Upper lobe of left lung (tissue), 4 donors: ENCODE results near the gene TRIM56.

ENCODE experiments used
- CTCF ChIP-seq, 6 experiments: fragments of 450-650 bp in 4 of 6; fragments of 200-600 bp in 2 of 6; sonication (generic) in 2 of 6; IDR thresholded peaks; one replicate each; pipeline ENCODE4 v1.5.1; 2016 to 2019; ENCODE audit warnings: antibody characterized with exemption in 6 of 6
- POLR2A ChIP-seq, 4 donors: fragments of 450-650 bp; IDR thresholded peaks; one replicate each; pipeline ENCODE4 v1.5.1; 2016 to 2017; ENCODE audit warnings: antibody characterized with exemption in 4 of 4, mild to moderate bottlenecking in 2 of 4

- TF ChIP-seq POLR2A (IDR thresholded peaks at IDR 0.05) (no peak), CTCF (IDR thresholded peaks at IDR 0.05) (no peak)
Measured at GRCh38 chr7:101121991-101122932, 37.0 kb downstream of the TRIM56 start.
